WI38 (cell line): ENCODE results near the gene RERE.
A peak's percentile ranks its signal among the peaks of the same experiment; 100 is the strongest.
"Not testable (repeated sequence)": the region's sequence is repeated elsewhere in the genome, so short reads cannot be mapped to it uniquely, and the experiment has no call there.

Source experiments
- H3K4me3 ChIP-seq: 2 replicates; pipeline ENCODE4 v1.5.1; 2011; ENCODE audit warnings: low read depth, mild to moderate bottlenecking, control low read depth, low read length
- TF ChIP-seq, protein P1 (sequence below): IDR thresholded peaks from 2 replicates; pipeline ENCODE4 v1.5.1; 2012; ENCODE audit warnings: low read depth, mild to moderate bottlenecking, control low read depth, low read length

The RERE gene

GRCh38 chr1:8726801-8727186 lies 90.6 kb downstream of the RERE start:
- TF ChIP-seq, protein P1, sequence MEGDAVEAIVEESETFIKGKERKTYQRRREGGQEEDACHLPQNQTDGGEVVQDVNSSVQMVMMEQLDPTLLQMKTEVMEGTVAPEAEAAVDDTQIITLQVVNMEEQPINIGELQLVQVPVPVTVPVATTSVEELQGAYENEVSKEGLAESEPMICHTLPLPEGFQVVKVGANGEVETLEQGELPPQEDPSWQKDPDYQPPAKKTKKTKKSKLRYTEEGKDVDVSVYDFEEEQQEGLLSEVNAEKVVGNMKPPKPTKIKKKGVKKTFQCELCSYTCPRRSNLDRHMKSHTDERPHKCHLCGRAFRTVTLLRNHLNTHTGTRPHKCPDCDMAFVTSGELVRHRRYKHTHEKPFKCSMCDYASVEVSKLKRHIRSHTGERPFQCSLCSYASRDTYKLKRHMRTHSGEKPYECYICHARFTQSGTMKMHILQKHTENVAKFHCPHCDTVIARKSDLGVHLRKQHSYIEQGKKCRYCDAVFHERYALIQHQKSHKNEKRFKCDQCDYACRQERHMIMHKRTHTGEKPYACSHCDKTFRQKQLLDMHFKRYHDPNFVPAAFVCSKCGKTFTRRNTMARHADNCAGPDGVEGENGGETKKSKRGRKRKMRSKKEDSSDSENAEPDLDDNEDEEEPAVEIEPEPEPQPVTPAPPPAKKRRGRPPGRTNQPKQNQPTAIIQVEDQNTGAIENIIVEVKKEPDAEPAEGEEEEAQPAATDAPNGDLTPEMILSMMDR: peak; percentile 3; the same call in 1 of the 2 replicates
- H3K4me3 ChIP-seq: not testable (repeated sequence)

DNA sequence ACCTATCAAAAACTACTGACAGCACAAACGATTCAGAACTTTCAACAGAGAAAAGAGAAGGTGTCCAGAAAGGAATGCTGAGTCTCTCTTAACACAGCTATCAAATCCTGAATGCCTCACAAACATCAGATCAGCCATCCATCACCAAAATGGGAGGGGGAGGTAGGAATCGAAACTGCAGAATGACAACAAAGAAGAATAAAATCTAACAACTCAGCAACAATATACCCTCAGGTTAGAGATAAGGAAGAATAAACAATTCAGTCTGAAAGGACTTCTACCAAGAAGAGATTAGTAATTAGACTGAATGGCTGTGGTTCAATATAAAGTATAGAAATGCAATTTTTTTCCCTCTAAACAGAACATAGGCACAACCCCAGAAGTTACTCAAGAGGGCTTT lies 94.4 kb downstream of the RERE start:
- no peak overlapping the region for H3K4me3 ChIP-seq
- TF ChIP-seq, protein P1: no peak

DNA sequence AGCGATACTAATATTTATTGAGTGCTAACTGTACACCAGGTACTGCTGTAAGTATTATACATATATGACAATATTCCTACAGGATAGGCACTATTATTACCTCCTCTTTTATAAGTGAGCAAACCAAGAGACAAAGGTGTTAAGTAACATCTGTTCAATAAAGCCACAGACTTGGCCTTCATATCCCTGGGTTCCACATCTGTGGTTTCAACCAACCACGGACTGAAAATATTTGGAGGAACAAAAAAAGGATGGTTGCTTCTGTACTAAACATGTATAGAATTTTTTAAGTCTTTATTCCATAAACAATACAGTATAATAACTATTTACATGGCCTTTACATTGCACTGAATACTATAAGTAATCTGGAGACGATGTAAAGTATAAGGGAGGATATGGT lies 95.1 kb downstream of the RERE start:
- H3K4me3 ChIP-seq: no peak overlapping the region
- TF ChIP-seq, protein P1: no peak

GRCh38 chr1:8721679-8722324 lies 95.6 kb downstream of the RERE start:
- TF ChIP-seq, protein P1: no peak
- H3K4me3 ChIP-seq: no peak overlapping the region

DNA sequence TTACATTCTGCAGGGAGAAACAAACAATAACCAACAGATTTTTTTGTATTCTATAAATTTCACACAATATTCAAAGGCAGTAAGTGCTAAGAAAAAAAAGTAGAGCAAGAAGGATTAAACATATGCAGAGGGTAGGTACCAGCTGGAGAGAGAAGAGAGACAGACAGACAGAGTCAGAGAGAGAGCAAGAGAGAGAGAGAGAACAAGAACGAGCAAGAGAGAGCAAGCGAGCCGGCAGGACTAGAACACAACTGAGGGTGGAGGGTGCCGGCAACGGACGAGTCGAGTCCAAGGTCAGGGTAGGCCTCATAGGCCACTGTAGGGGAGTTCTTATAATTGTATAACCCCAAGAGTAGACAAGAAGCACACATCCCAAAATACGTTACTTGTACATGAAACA lies 97.1 kb downstream of the RERE start:
- H3K4me3 ChIP-seq: no peak overlapping the region
- TF ChIP-seq, protein P1: no peak

DNA sequence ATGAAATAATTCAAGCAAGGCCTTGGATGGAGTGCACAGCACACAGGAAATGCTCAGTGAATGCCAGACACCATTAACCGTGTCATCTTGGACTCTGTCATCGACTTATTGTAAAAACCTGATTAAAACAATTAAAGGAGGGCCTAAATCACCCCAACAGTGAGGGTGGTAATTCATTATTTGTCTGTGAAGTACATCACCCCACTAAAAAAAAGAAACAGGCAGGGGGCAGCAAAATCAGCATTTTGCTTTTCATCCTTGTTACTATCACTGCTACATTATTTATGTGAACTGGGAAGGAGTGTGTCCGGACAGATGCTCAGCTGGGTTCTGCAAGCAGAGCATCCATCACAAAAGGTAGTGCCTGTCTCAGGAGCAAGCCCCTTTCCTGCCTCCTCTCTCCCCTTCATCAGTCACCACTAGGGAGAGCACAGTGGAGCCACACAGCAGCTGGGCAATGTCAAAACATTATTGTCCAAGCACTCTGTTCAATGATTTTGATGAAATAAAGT lies 98.5 kb downstream of the RERE start:
- H3K4me3 ChIP-seq: no peak overlapping the region
- TF ChIP-seq, protein P1: peak; percentile 36; the same call in 1 of the 2 replicates

DNA sequence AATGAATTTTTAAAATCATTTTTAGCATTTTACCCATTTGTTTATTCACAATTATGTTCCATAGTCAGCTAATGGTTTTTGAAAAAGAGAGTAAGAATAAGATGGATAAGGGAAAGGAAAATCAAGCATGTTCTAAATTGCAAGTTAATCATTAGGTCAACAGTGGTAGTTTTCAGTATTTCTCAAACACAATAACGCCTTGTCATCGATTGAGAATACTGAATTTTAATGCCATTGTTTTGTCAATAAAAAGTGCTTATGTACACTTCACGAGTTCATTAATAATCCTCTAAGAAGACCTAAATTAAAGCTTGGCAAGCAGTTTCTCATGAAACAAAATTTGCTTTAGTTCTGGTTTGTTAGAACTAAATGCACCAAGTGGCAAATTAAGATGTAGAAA lies 100.3 kb downstream of the RERE start:
- H3K4me3 ChIP-seq: no peak overlapping the region
- TF ChIP-seq, protein P1: no peak
